ENCODE measurements around the gene ZNF735.
"Not testable (repeated sequence)": the region's sequence is repeated elsewhere in the genome, so short reads cannot be mapped to it uniquely, and the experiment has no call there.

Gene ZNF735

DNA sequence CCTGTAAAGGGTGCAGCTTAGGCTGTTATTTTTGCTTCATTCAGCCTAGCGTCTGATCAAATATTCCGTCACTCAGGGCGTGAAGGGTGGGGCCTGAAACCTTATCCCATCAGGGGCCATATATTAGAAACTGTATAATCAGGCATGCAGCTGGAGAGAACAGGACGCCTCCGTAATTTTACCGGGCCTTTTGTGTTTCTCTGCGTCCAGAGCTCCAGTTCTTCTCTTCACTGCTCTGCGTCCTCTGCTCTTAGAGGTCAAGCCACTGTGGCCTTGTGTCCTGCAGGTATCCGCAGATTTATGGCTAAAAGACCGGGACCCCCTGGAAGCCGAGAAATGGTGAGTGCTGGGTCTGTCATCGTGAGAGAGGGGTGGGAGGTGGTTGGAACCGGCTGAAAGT, at the start of gene ZNF735:
TSS of gene ZNF735 (plus strand) at position 301 of the 400 bp plus-strand sequence. CDS start at position 301, 0 bp downstream.
- no peak for DNase-seq

GRCh38 chr7:64170974-64171373, 36.0 kb upstream of the ZNF735 start:
- not testable (repeated sequence) for DNase-seq

GRCh38 chr7:64174328-64174727, 32.7 kb upstream of the ZNF735 start:
- no peak for DNase-seq

GRCh38 chr7:64174941-64175340, 32.1 kb upstream of the ZNF735 start:
- no peak for DNase-seq

- DNase-seq = no peak
These were observed 26.0 kb upstream of the ZNF735 start for GRCh38 chr7:64180989-64181388.

GRCh38 chr7:64181586-64181985, 25.4 kb upstream of the ZNF735 start:
- no peak for DNase-seq

DNA sequence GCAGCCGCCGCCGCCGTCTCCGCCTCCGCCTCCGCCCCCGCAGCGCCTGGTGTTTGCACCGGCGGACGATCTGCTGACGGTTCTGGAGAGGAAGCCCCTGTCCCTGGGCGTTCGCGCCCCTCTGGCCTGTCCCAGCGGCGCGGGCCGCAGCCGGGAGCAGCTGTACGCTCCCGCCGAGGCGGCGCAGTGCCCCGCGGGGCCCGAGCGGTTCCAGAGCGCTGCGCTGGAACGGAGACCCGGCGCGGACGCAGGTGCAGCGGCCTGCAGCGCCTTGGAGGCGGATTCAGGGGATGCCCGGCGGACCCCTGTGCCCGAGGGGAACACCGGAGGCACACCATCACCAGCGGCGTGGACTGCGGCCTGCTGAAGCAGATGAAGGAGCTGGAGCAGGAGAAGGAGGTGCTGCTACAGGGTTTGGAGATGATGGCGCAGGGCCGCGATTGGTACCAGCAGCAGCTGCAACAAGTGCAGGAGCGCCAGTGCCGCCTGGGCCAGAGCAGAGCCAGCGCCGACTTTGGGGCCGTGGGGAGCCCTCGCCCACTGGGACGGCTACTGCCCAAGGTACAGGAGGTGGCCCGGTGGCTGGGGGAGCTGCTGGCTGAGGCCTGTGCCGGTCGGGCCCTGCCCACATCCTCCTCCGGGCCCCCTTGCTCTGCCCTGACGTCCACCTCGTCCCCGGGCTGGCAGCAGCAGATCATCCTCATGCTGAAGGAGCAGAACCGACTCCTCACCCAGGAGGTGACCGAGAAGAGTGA, 24.8 kb upstream of the ZNF735 start:
- DNase-seq = no peak

GRCh38 chr7:64183126-64183742, 23.8 kb upstream of the ZNF735 start:
- no peak for DNase-seq

DNA sequence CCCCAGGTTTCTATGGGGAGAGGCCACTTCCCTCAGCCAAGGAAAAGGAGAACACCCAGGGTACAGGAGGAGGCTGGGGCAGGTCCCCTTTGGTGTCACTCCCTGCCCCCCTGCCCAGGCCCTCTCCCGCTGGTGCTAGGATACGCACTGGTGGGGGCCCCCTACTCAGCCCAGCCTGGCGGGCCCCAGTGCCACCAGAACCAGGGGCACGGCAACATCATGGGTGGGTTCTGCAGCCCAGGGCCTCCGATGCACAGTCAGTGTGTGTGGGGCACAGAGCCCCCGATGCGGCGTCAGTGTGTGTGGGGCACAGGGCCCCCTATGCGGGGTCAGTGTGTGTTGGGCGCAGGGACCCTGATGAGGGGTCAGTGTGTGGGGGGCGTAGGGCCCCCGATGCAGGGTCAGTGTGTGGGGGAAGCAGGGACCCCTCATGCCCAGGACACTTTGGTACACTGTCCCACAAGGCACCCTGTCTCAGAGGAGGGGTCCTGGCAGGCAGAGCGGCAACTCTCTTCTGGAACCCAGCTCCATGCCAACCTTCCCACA, 23.1 kb upstream of the ZNF735 start:
- DNase-seq = no peak

DNA sequence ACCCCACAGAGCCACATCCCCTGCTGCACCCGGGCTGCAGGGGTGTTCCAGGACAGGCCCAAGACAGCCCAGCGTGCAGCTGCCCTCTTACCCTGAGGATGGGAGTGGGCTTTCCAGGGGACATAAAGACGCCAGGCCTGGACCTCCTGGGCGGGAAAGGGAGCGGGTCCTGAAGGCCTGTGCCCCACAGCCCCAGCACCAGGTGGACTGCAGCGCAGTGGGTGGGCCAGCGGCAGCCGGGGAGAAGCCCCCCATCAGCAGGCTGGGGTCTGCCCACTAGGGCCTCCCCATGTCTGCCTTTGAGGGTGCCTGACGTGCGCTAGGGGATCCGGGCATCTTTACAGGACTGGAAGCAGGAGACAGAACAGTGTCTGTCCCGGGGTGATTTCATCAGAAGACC, 22.6 kb upstream of the ZNF735 start:
- no peak for DNase-seq

DNA sequence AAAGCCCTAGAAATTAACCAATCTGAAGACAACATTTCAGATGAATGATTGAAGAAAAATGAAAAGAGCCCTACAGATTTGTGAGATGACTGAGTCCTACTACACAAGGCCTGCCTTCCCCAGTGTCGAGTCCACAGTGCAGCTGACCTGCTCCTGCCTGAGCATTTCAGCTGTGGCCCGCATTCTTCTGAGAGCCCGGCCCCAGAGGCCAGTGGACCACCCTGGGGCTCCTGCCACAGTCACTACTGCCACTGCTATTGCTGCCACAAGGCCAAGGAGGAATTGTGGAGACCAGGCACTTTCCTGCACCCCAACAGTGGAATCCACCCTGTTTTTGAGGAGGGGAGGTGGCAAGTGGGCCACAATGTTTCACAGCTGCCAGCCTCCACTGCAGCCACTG, 19.6 kb upstream of the ZNF735 start:
- DNase-seq = no peak

DNA sequence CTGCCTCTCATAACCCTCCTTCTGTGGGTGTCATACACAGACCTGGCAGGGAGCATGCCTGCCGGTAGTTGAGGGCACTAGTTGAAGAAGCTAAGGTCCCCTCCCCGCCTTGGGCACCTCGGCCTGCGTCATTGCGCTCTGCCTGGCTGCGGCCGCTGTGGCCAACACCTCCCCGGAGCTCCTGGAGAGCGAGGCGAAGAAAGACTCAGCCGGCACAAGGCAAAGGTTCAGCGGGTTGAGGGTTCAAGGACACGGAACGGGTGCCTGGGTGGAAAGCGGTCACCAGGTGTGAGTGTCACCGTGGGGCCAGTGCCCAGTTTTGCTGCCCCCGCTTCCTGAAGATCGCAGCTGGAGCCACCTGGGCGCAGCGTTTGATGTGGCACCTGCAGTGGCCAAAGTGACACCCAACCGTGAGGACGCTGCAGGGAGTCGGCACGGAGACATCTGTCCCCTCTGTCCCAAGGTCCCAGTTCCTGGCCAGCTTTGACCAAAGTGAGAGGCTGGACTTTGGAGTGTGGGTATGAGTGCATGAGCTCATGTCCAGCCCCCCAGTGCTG, 14.8 kb upstream of the ZNF735 start:
- no peak for DNase-seq

DNA sequence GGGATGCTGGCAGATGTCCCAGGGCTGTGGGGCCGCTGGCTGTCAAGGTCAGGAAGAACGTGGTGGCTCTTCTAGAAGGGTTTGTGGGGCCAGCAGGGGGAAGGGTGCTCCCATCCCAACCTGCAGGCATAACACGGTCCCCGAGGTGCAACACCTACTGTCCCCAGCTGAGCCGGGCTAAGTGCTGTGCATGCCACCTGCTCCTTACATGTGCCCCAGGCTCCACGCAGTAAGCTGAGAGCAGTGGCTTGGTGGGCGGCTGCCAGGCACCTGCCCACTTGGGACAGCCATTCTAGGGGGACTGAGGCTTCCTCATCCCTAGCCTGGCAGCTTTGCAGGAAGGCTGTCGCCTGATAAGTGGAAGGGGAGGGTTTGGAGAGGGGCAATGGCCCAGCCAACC, 14.2 kb upstream of the ZNF735 start:
- no peak for DNase-seq

GRCh38 chr7:64219710-64220298, 12.8 kb downstream of the ZNF735 start:
- not testable (repeated sequence) for DNase-seq

DNA sequence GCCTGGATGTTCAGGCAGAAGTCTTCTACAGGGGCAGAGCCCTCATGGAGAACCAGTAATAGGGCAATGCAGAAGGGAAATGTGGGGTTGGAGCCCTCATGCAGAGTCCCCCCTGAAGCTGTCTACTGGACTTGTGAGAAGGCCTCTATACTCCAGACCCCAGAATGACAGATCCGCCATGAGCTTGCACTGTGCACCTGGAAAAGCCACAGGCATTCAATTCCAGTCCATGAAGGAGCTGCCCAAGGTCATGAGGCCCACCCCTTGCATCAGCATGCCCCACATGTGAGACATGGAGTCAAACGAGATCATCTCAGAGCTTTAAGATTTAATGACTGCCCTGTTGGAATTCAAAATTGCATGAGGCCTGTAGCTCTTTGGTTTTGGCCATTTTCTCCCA, 16.4 kb downstream of the ZNF735 start:
- no peak for DNase-seq

DNA sequence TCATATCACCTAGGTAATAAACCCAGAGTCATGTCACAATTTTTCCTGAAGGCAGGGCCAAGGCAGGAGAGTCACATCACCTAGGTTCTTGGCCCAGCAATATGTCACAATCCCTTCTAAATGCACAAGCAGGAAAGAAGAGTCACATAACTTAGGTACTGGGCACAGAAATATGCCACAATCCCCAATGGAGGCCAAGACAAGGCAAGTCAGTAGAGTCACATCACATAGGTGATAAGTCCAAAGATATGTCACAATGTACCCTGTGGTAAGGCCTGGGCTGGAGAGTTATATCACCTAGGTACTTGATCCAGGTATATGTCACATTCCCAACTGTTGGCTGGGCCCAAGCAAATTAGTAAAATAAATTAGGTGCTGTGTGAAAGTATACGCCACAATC, 21.2 kb downstream of the ZNF735 start, which contains the start of gene ZNF679:
TSS of gene ZNF679 (plus strand) at position 301 of the 400 bp plus-strand sequence. CDS start 20,644 bp downstream, outside the sequence.
- DNase-seq = not testable (repeated sequence)

DNA sequence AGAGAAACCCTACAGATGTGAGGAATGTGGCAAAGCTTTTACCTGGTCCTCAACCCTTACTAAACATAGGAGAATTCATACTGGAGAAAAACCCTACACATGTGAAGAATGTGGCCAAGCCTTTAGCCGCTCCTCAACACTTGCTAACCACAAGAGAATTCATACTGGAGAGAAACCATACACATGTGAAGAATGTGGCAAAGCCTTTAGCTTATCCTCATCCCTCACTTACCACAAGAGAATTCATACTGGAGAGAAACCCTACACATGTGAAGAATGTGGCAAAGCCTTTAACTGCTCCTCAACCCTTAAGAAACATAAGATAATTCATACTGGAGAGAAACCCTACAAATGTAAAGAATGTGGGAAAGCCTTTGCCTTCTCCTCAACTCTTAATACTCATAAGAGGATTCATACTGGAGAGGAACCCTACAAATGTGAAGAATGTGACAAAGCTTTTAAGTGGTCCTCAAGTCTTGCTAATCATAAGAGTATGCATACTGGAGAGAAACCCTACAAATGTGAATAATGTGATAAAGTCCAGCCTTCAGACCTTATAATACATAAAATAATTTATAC, 59.4 kb downstream of the ZNF735 start:
- DNase-seq = no peak
